Peyer's patch (tissue), 4 donors: ENCODE results near the gene WRNIP1.

ENCODE experiments used
- POLR2A ChIP-seq, 2 donors: fragments of 450-650 bp; IDR thresholded peaks; one replicate each; pipeline ENCODE4 v1.5.1; 2017; ENCODE audit warnings: antibody characterized with exemption in 2 of 2, mild to moderate bottlenecking in 2 of 2, moderate library complexity in 2 of 2
- TF ChIP-seq, protein P1 (sequence below), 6 experiments: fragments of 450-650 bp in 4 of 6; fragments of 200-600 bp in 2 of 6; sonication (generic) in 1 of 6; IDR thresholded peaks; one replicate each; pipeline ENCODE4 v1.5.1; 2017 to 2019; ENCODE audit warnings: antibody characterized with exemption in 6 of 6, mild to moderate bottlenecking in 3 of 6, moderate library complexity in 1 of 6

DNA sequence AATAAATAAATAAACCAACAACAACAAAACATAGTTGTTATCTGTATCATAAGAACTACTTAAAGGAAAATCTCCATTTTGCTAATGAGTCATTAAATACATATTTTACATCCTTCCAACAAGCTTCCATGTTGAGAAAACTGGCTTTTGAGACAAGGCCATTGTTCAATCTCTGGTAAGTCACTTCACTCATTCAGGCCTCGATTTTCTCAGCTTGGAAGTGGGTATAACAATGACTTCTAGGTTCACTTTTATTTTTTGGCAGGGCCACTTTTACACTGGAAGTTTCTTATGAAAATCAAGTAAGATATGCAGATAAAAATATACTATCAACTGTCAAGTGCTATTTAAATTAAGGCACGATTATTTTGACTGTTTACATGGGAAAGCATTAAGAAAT, 30.0 kb downstream of the WRNIP1 start:
- no peak for TF ChIP-seq POLR2A (IDR thresholded peaks at IDR 0.05)
- TF ChIP-seq, protein P1, sequence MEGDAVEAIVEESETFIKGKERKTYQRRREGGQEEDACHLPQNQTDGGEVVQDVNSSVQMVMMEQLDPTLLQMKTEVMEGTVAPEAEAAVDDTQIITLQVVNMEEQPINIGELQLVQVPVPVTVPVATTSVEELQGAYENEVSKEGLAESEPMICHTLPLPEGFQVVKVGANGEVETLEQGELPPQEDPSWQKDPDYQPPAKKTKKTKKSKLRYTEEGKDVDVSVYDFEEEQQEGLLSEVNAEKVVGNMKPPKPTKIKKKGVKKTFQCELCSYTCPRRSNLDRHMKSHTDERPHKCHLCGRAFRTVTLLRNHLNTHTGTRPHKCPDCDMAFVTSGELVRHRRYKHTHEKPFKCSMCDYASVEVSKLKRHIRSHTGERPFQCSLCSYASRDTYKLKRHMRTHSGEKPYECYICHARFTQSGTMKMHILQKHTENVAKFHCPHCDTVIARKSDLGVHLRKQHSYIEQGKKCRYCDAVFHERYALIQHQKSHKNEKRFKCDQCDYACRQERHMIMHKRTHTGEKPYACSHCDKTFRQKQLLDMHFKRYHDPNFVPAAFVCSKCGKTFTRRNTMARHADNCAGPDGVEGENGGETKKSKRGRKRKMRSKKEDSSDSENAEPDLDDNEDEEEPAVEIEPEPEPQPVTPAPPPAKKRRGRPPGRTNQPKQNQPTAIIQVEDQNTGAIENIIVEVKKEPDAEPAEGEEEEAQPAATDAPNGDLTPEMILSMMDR (IDR thresholded peaks at IDR 0.05): no peak
